OCI-LY1 (cell line): Measurements from ENCODE around the gene DICER1.

Experiments used
- H2AFZ ChIP-seq: fragments of 200-600 bp; sonication (generic), shearing (Covaris generic); 2 replicates; pipeline ENCODE4 v1.6.0; 2014; ENCODE audit warnings: antibody characterized with exemption, mild to moderate bottlenecking, low read length
- H3F3A ChIP-seq: fragments of 200-600 bp; sonication (generic), shearing (Covaris generic); 2 replicates; pipeline ENCODE4 v1.6.0; 2014; ENCODE audit warnings: mild to moderate bottlenecking, antibody characterized with exemption, low read length, moderate library complexity; ENCODE audit not compliant: insufficient read depth
- H3K27ac ChIP-seq: fragments of 200-600 bp; sonication (generic); 2 replicates; pipeline ENCODE4 v1.5.1; 2014; ENCODE audit warnings: low read length, mixed run types, mild to moderate bottlenecking, low read depth; ENCODE audit not compliant: poor library complexity, severe bottlenecking
- H3K27me3 ChIP-seq: fragments of 200-600 bp; sonication (generic); 2 replicates; pipeline ENCODE4 v1.6.0; 2014; ENCODE audit warnings: antibody characterized with exemption, mild to moderate bottlenecking, low read length, moderate library complexity; ENCODE audit not compliant: insufficient read depth
- H3K36me3 ChIP-seq: fragments of 200-600 bp; sonication (generic); 2 replicates; pipeline ENCODE4 v1.6.1; 2014; ENCODE audit warnings: mild to moderate bottlenecking, antibody characterized with exemption, low read length, moderate library complexity, mixed read lengths; ENCODE audit not compliant: insufficient read depth
- H3K4me1 ChIP-seq: fragments of 200-600 bp; sonication (generic); 2 replicates; pipeline ENCODE4 v1.5.1; 2014; ENCODE audit warnings: mild to moderate bottlenecking, low read length, moderate library complexity; ENCODE audit not compliant: insufficient read depth, severe bottlenecking
- H3K4me2 ChIP-seq: fragments of 200-600 bp; sonication (generic), shearing (Covaris generic); 2 replicates; pipeline ENCODE4 v1.6.1; 2014; ENCODE audit warnings: low read length
- H3K4me3 ChIP-seq: fragments of 200-600 bp; sonication (generic); 2 replicates; pipeline ENCODE4 v1.5.1; 2014; ENCODE audit warnings: low read length, low read depth, mild to moderate bottlenecking, mixed read lengths; ENCODE audit not compliant: poor library complexity, severe bottlenecking
- H3K79me2 ChIP-seq: fragments of 200-600 bp; shearing (Covaris generic); 2 replicates; pipeline ENCODE4 v1.6.1; 2016; ENCODE audit warnings: mixed run types, low read length, mixed read lengths; ENCODE audit not compliant: insufficient read depth
- H3K9ac ChIP-seq: fragments of 200-600 bp; sonication (generic), shearing (Covaris generic); 2 replicates; pipeline ENCODE4 v1.6.1; 2014; ENCODE audit warnings: mild to moderate bottlenecking, low read length, mixed read lengths
- H3K9me2 ChIP-seq: fragments of 200-600 bp; sonication (generic), shearing (Covaris generic); 2 replicates; pipeline ENCODE4 v1.6.1; 2014; ENCODE audit warnings: low read depth, mild to moderate bottlenecking, low read length, mixed read lengths
- H3K9me3 ChIP-seq: fragments of 200-600 bp; shearing (Covaris generic); 2 replicates; pipeline ENCODE4 v1.6.1; 2014; ENCODE audit warnings: low read length, mixed read lengths
- H4K20me1 ChIP-seq: fragments of 200-600 bp; sonication (generic), shearing (Covaris generic); 2 replicates; pipeline ENCODE4 v1.6.0; 2016; ENCODE audit warnings: mild to moderate bottlenecking, low read length; ENCODE audit not compliant: insufficient read depth
- EZH2 ChIP-seq: fragments of 200-600 bp; sonication (generic), shearing (Covaris generic); IDR thresholded peaks from 2 replicates; pipeline ENCODE4 v1.8.0; 2017; ENCODE audit warnings: borderline replicate concordance, mixed run types, mild to moderate bottlenecking, antibody characterized with exemption, low read length, moderate library complexity, mixed read lengths
- TF ChIP-seq, protein P1 (sequence below): fragments of 200-600 bp; sonication (generic), shearing (Covaris generic); IDR thresholded peaks from 2 replicates; pipeline ENCODE4 v1.5.1; 2017; ENCODE audit warnings: mild to moderate bottlenecking, antibody characterized with exemption, low read length, moderate library complexity, mixed read lengths

Gene DICER1

DNA sequence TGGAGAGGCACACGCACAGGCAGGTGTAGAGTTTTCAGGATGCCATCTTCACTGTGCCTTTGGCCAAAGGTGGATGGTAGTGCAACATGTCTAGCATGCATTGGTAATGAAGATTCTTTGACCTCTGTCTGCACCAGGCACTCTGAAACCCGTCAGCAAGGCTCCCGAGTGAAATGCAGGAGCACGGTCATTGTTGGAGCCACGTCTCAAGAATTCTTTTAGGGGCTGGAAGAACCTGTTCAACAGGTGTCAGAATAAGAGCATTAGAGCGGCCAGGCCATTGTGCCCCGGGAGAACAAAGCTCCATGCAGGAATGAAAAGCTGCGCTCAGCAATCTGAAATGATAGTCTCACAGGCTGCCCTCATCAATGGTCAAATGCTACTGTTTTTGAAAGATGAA lies 40.2 kb upstream of the DICER1 start:
- Histone ChIP-seq H3K27me3 (no peaks in the 10 kb centered on the region), H3K9me3 (no peaks in the 10 kb centered on the region), H3K9me2 (no peaks in the 10 kb centered on the region), H4K20me1 (no peaks in the 10 kb centered on the region), H3K4me2 (no peak overlapping the region), H3K9ac (no peak overlapping the region), H2AFZ (no peak overlapping the region), H3K4me1 (no peaks in the 10 kb centered on the region), H3K36me3 (no peaks in the 10 kb centered on the region), H3K79me2 (no peaks in the 10 kb centered on the region), H3F3A (no peaks in the 10 kb centered on the region), H3K27ac (no peak overlapping the region), H3K4me3 (no peak overlapping the region)
- TF ChIP-seq, protein P1, sequence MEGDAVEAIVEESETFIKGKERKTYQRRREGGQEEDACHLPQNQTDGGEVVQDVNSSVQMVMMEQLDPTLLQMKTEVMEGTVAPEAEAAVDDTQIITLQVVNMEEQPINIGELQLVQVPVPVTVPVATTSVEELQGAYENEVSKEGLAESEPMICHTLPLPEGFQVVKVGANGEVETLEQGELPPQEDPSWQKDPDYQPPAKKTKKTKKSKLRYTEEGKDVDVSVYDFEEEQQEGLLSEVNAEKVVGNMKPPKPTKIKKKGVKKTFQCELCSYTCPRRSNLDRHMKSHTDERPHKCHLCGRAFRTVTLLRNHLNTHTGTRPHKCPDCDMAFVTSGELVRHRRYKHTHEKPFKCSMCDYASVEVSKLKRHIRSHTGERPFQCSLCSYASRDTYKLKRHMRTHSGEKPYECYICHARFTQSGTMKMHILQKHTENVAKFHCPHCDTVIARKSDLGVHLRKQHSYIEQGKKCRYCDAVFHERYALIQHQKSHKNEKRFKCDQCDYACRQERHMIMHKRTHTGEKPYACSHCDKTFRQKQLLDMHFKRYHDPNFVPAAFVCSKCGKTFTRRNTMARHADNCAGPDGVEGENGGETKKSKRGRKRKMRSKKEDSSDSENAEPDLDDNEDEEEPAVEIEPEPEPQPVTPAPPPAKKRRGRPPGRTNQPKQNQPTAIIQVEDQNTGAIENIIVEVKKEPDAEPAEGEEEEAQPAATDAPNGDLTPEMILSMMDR, result no peak
- TF ChIP-seq EZH2, result no peak

DNA sequence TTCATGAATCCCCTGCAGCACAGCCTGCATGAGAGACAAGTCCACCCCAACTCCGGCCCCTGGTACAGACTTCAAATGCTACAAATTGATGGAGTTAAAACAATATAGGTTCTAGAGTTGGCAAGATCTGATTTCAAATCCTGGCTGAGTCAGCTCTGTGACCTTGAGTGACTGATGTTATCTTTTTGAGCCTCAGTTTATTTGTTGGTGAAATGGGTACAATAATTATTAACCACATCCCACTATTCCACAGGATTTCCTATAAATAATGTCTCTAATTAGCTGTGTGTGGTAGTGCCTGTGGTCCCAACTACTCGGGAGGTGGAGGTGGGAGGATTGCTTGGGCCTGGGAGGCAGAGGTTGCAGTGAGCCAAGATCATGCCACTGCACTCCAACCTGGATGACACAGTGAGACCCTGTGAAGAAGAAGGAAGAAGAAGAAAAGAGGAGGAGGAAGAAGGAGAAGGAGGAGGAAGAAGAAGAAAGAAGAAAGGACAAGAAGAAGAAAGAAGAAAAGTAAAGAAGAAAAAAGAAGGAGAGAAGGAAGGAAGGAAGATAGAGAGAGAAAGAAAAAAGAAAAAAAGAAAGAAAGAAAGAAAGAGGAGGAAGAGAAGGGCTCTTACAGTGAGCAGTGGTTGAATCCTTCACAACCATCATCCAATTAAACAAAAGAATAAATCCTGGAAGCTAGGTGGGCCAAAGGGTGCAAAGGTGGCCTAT lies 39.7 kb upstream of the DICER1 start:
- Histone ChIP-seq H3K9ac (no peak overlapping the region), H3K9me2 (no peaks in the 10 kb centered on the region), H3K4me3 (no peak overlapping the region), H3K27me3 (no peaks in the 10 kb centered on the region), H3K9me3 (no peaks in the 10 kb centered on the region), H4K20me1 (no peaks in the 10 kb centered on the region), H3F3A (no peaks in the 10 kb centered on the region), H2AFZ (no peak overlapping the region), H3K79me2 (no peaks in the 10 kb centered on the region), H3K4me1 (no peaks in the 10 kb centered on the region), H3K36me3 (no peaks in the 10 kb centered on the region), H3K27ac (no peak overlapping the region), H3K4me2 (no peak overlapping the region)
- TF ChIP-seq EZH2, result no peak

DNA sequence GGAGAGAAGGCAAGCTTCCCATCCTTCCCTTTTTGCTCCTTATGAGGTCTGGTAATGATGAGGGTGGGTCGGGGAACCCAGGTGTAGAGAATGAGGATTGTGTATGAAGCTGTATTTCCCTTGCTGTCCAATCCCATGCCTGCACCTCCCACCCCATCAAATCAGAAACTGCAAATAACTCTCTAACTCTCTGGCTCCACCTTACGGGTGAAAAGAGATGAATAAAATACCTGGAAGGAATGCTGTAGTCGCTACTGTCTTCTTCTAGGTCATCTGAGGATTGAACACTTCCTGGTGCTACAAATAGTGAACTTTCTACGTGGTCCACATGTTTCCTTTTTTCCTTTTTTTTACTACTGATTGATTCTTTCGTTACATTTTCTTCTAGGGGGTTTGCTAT lies 38.9 kb upstream of the DICER1 start:
- H3K4me3 ChIP-seq, result no peak overlapping the region
- H3K79me2 ChIP-seq, result no peaks in the 10 kb centered on the region
- no peak overlapping the region for H3K4me2 ChIP-seq
- no peaks in the 10 kb centered on the region for H3K9me2 ChIP-seq
- H3K27ac ChIP-seq, result no peak overlapping the region
- no peaks in the 10 kb centered on the region for H3K4me1 ChIP-seq
- no peaks in the 10 kb centered on the region for H3K9me3 ChIP-seq
- H3F3A ChIP-seq, result no peaks in the 10 kb centered on the region
- no peak overlapping the region for H2AFZ ChIP-seq
- TF ChIP-seq, protein P1, result peak; percentile 69
- no peak for TF ChIP-seq EZH2
- H3K27me3 ChIP-seq, result no peaks in the 10 kb centered on the region
- no peaks in the 10 kb centered on the region for H3K36me3 ChIP-seq
- no peaks in the 10 kb centered on the region for H4K20me1 ChIP-seq
- H3K9ac ChIP-seq, result no peak overlapping the region

DNA sequence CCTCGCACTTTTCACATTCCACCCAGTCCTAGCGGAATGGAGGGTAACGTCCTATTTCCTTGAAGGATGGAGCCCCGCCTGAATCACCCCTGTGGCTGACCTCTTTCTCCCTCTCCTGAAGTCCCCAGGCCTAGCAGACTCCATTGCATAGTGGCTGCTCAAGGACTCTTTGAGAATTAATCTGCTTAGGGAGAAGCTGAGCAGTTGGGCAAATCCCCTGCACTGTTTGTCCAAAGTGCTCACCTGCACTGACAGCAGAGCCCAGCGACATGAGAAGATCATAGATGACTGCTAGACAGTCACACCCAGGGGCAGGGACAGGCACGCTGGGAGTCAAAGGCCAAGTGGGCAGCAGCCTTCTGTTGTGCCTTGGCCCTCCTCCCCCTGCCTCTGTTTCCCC lies 37.7 kb upstream of the DICER1 start:
- Histone ChIP-seq H3K4me1 (no peaks in the 10 kb centered on the region), H3F3A (no peaks in the 10 kb centered on the region), H3K36me3 (no peaks in the 10 kb centered on the region), H3K27me3 (0 out of 2 replicates have a peak, but pooled peaks cover 4% of the 10 kb centered on the region), H4K20me1 (no peaks in the 10 kb centered on the region), H3K9me2 (no peaks in the 10 kb centered on the region), H3K9me3 (no peaks in the 10 kb centered on the region), H3K4me3 (no peak overlapping the region), H3K9ac (no peak overlapping the region), H3K79me2 (no peaks in the 10 kb centered on the region), H2AFZ (no peak overlapping the region), H3K27ac (no peak overlapping the region), H3K4me2 (no peak overlapping the region)
- no peak for TF ChIP-seq EZH2
- TF ChIP-seq, protein P1, result no peak
